SK-N-SH treated with all-trans-retinoic acid at 6 μM for 48 hours (cell line): ENCODE results near the gene C3orf22.

Experiments used
- BACH2 ChIP-seq: fragments of 250-450 bp; sonication (Bioruptor Pico); IDR thresholded peaks from 2 replicates; pipeline ENCODE4 v1.9.0; 2021; ENCODE audit warnings: mild to moderate bottlenecking, borderline replicate concordance
- PPARA ChIP-seq: fragments of 250-450 bp; sonication (Bioruptor Pico); IDR thresholded peaks from 2 replicates; pipeline ENCODE4 v1.5.0; 2020; ENCODE audit warnings: mild to moderate bottlenecking, borderline replicate concordance
- TF ChIP-seq, protein P1 (sequence below): fragments of 250-450 bp; sonication (Bioruptor Pico); IDR thresholded peaks from 2 replicates; pipeline ENCODE4 v1.8.0; 2020; ENCODE audit warnings: mild to moderate bottlenecking, moderate library complexity, borderline replicate concordance

DNA sequence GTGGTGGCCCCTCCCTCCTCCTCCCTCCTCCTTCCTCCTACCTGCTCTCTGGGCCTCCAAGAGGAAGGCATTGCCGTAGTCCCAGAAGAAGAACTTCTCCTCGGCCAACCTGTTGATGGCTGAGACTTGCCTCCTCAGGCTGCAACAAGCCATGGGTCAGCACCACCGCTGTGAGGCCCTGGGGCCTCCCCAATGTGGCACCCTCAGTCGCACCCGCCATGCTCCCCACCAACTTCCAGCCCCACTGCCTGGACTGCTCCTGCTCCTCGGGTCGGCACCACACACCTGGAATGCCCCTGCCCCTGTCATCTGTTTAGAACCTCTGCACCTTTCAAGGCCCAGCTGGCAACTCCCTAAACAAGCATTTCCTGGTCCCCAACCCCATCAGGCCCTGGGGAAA is 58.7 kb downstream of the C3orf22 start:
- TF ChIP-seq PPARA = no peak
- no peak for TF ChIP-seq BACH2
- TF ChIP-seq, protein P1, sequence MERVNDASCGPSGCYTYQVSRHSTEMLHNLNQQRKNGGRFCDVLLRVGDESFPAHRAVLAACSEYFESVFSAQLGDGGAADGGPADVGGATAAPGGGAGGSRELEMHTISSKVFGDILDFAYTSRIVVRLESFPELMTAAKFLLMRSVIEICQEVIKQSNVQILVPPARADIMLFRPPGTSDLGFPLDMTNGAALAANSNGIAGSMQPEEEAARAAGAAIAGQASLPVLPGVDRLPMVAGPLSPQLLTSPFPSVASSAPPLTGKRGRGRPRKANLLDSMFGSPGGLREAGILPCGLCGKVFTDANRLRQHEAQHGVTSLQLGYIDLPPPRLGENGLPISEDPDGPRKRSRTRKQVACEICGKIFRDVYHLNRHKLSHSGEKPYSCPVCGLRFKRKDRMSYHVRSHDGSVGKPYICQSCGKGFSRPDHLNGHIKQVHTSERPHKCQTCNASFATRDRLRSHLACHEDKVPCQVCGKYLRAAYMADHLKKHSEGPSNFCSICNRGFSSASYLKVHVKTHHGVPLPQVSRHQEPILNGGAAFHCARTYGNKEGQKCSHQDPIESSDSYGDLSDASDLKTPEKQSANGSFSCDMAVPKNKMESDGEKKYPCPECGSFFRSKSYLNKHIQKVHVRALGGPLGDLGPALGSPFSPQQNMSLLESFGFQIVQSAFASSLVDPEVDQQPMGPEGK (CRISPR knock-in tag) = no peak
